Transverse colon (tissue), 4 donors: ENCODE results near the gene SPG21. TPM values are rescaled to one million over a fixed set of nuclear protein-coding genes. Genes with fewer than 3 reads are reported as not detected.

Experiments
- DNase-seq: peaks from one replicate; pipeline ENCODE4 v3.0.0-alpha.2; 2019
- H3K27ac ChIP-seq, 4 donors: fragments of 200-600 bp; sonication (generic); 2 replicates each; pipeline ENCODE4 v1.5.1; 2016 to 2018; ENCODE audit warnings: inconsistent platforms in 4 of 4
- H3K27me3 ChIP-seq: fragments of 200-600 bp; sonication (generic); 2 replicates; pipeline ENCODE4 v1.5.1; 2017; ENCODE audit warnings: inconsistent platforms
- H3K36me3 ChIP-seq, 4 donors: fragments of 200-600 bp; sonication (generic); 2 replicates each; pipeline ENCODE4 v1.5.1; 2017 to 2019; ENCODE audit warnings: inconsistent platforms in 4 of 4
- H3K4me1 ChIP-seq, 4 donors: fragments of 200-600 bp; sonication (generic); 2 replicates each; pipeline ENCODE4 v1.5.1; 2017 to 2020; ENCODE audit warnings: inconsistent platforms in 4 of 4
- H3K4me3 ChIP-seq, 4 donors: fragments of 200-600 bp; sonication (generic); 1 replicate in 1 of 4; 2 replicates in 3 of 4; pipeline versions ENCODE4 v1.5.1 to v1.6.1; 2017 to 2019; ENCODE audit warnings: inconsistent platforms in 4 of 4
- H3K9me3 ChIP-seq, 2 donors: fragments of 200-600 bp; sonication (generic); 2 replicates each; pipeline ENCODE4 v1.5.1; 2017 to 2019; ENCODE audit warnings: inconsistent platforms in 2 of 2
- EP300 ChIP-seq: sonication (generic); formaldehyde crosslinking; IDR thresholded peaks from one replicate; pipeline ENCODE4 v1.6.1; 2017; ENCODE audit warnings: antibody characterized with exemption, low read depth
- POLR2A ChIP-seq: fragments of 450-650 bp; IDR thresholded peaks from one replicate; pipeline ENCODE4 v1.6.1; 2016; ENCODE audit warnings: antibody characterized with exemption, mild to moderate bottlenecking, moderate library complexity
- POLR2AphosphoS5 ChIP-seq, 3 donors: sonication (generic); formaldehyde crosslinking; IDR thresholded peaks; one replicate each; pipeline ENCODE4 v1.6.1; 2016; ENCODE audit warnings: antibody characterized with exemption in 3 of 3
- WGBS, 2 donors: methylation state at CpG; one replicate each; pipeline ENCODE4 v1.1.5; 2018; ENCODE audit warnings: low coverage in 1 of 2; 5-methylcytosine and 5-hydroxymethylcytosine counted together
- in situ Hi-C, 4 donors: fragments of 200-750 bp; cut with MboI; loops; one replicate each; pipeline versions ENCODE4 v1.15.0 to v1.15.1; 2017; ENCODE audit warnings: low sequenced_read_pairs in 3 of 4, low pct_ligation_motif_present in 1 of 4, low pct_unique_long_range_greater_than_20kb in 1 of 4
- intact Hi-C: fragments of 100-400 bp; cut with DNase I; formaldehyde crosslinking; loops from one replicate; pipeline ENCODE4 v1.15.1; 2023; ENCODE audit warnings: low total_unique reads
- total RNA-seq, 4 donors: library from RNA; depleted of rRNA; stranded (reverse); fragments of >200 nt; gene quantifications; one replicate each; pipeline ENCODE4 v1.1.0, GENCODE V29; 2016
- TF ChIP-seq, protein P1 (sequence below), 5 experiments: fragments of 200-600 bp in 3 of 5; fragments of 450-650 bp in 2 of 5; sonication (generic) in 3 of 5; IDR thresholded peaks; 1 replicate in 2 of 5; 2 replicates in 3 of 5; pipeline ENCODE4 v1.5.1; 2016 to 2017; ENCODE audit warnings: antibody characterized with exemption in 5 of 5, inconsistent platforms in 3 of 5, mild to moderate bottlenecking in 2 of 5, moderate library complexity in 1 of 5

Gene SPG21
- total RNA-seq, 4 donors from 2014 or later: 27.7 to 67.2 (median 53.0) TPM

DNA sequence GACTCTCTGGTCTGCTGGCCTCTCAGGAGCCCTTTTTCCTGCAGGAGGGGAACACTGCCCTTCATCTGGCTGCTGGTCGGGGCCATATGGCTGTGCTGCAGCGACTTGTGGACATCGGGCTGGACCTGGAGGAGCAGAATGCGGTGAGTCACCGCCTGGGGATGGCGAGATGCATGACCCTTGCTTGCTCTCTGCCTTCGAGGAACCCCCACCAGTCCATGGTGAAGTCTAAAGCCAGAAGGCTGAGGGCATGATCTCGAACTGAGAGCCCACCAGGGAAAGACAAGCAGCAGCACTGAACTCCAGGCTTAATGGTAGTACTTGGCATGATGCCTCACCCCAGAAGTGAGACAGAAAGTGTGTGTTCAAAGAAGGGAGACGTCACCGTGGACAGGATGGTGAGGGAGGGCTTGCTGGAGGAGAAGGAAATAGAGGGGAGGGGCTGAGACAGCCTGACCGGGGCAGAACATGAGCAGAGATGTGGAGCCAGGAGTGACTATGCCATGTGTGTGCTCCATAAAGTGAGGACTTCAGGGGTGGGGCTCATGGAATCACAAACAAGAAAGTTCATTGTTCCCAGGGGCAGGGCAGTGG is 58.8 kb downstream of the SPG21 start:
- Histone ChIP-seq H3K4me1 (no peaks in the 10 kb centered on the region), H3K9me3 (no peaks in the 10 kb centered on the region), H3K36me3 (no peaks in the 10 kb centered on the region), H3K27me3 (no peaks in the 10 kb centered on the region), H3K4me3 (no peak overlapping the region), H3K27ac (no peak overlapping the region)
- TF ChIP-seq, protein P1, sequence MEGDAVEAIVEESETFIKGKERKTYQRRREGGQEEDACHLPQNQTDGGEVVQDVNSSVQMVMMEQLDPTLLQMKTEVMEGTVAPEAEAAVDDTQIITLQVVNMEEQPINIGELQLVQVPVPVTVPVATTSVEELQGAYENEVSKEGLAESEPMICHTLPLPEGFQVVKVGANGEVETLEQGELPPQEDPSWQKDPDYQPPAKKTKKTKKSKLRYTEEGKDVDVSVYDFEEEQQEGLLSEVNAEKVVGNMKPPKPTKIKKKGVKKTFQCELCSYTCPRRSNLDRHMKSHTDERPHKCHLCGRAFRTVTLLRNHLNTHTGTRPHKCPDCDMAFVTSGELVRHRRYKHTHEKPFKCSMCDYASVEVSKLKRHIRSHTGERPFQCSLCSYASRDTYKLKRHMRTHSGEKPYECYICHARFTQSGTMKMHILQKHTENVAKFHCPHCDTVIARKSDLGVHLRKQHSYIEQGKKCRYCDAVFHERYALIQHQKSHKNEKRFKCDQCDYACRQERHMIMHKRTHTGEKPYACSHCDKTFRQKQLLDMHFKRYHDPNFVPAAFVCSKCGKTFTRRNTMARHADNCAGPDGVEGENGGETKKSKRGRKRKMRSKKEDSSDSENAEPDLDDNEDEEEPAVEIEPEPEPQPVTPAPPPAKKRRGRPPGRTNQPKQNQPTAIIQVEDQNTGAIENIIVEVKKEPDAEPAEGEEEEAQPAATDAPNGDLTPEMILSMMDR (IDR thresholded peaks at IDR 0.05): no peak
- no peak for TF ChIP-seq EP300
- no peak for TF ChIP-seq POLR2A
- no peak for TF ChIP-seq POLR2AphosphoS5 (IDR thresholded peaks at IDR 0.05)
- 57 to 60% methylated on average over 2 to 4 of the region's 11 CpGs for WGBS, 2 donors
- DNase-seq: no peak
- intact Hi-C loops: no loop called here
- in situ Hi-C loops: no loop called here

DNA sequence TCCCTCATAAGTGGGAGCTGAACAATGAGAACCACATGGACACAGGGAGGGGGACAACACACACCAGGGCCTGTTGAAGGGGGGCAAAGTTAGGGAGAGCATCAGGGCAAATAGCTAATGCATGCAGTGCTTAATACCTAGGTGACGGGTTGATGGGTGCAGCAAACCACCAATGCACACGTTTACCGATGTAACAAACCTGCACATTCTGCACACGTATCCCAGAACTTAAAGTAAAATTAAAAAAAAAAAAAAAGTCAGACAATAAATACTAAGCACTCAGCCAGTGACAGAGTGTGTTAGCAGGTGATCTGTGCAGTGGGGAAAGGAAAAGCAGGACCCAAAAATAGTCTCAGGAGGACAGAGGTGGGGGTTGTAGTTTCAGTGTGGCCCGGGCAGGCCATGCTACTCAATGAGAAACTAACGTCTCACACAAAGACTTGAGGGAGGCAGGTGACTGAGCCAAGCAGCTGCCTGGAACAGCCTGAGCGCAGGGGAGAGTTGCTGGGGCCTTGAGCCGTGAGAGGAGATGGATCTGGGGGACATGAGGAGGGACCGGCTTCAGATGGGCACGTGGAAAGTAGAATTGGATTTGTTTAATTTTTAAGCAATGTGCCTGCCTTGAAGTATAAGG is 59.6 kb downstream of the SPG21 start:
- in situ Hi-C loops: no loop called here
- Histone ChIP-seq H3K36me3 (no peaks in the 10 kb centered on the region), H3K27me3 (no peaks in the 10 kb centered on the region), H3K9me3 (no peaks in the 10 kb centered on the region), H3K4me1 (no peaks in the 10 kb centered on the region), H3K27ac (no peak overlapping the region), H3K4me3 (no peak overlapping the region)
- intact Hi-C loops: no loop called here
- 83 to 96% methylated on average over 5 to 10 of the region's 10 CpGs for WGBS, 2 donors
- DNase-seq: peak; percentile 44
- TF ChIP-seq, protein P1 (IDR thresholded peaks at IDR 0.05): no peak
- TF ChIP-seq EP300: no peak

DNA sequence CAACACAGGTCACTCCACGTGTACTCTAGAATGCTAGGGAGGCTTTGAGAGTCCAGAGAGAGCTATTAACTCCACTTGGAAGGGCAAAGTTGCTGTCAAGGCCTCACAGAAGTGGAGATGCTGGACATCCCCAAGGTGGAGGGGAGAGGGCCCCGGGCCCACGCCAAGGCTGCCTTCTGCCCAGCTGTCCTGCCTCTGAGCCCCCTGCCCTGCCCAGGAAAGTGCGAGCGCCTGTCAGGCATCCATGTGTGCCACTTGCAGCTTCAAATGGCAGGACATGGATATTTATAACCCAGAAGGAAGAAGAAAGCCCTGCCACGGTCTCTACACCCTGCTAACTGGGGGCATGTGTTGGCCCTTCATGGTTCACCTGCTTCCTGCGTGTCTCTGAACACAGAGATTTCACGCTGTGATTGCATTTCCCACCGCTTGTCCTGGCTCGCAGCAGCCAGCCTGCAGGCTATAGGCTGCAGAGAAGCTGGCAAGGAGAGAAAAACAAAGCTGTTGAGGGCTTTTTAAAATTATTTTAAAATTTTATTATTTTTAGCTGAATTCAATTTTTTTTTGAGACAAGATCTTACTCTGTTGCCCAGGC is 61.0 kb downstream of the SPG21 start:
- in situ Hi-C loops (no loop called here), intact Hi-C loops (no loop called here)
- H3K9me3 ChIP-seq: no peaks in the 10 kb centered on the region
- H3K27ac ChIP-seq: no peak overlapping the region
- no peaks in the 10 kb centered on the region for H3K36me3 ChIP-seq
- H3K4me1 ChIP-seq: no peaks in the 10 kb centered on the region
- no peak for DNase-seq
- TF ChIP-seq, protein P1 (IDR thresholded peaks at IDR 0.05): no peak
- TF ChIP-seq EP300 (no peak), POLR2AphosphoS5 (IDR thresholded peaks at IDR 0.05) (no peak), POLR2A (no peak)
- H3K27me3 ChIP-seq: no peaks in the 10 kb centered on the region
- H3K4me3 ChIP-seq: no peak overlapping the region
- WGBS, 2 donors: 82% methylated on average over 10 of the region's 10 CpGs; no CpG with 5 or more reads in 1 of the 2 donors

DNA sequence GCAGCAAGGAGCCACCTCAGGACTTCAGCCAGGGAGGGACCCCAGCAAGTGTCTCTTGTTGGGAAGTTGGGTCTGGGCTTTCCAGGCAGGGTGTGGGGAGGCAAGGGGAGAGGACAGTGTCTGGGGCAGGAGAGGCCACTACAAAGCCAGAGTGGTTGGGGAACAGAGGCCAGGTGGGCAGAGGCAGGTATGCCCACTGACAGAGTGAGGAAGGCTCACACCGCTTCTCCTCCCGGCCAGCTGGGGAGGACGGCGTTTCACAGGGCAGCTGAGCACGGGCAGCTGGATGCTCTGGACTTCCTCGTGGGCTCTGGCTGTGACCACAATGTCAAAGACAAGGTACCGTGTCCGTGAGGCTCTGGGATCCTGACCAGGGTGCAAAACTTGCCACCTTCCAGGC is 63.1 kb downstream of the SPG21 start:
- no peak overlapping the region for H3K27ac ChIP-seq
- no peaks in the 10 kb centered on the region for H3K27me3 ChIP-seq
- DNase-seq: no peak
- H3K4me3 ChIP-seq: no peak overlapping the region
- intact Hi-C loops (no loop called here), in situ Hi-C loops (no loop called here)
- TF ChIP-seq EP300 (no peak), POLR2AphosphoS5 (IDR thresholded peaks at IDR 0.05) (no peak), POLR2A (no peak)
- TF ChIP-seq, protein P1 (IDR thresholded peaks at IDR 0.05): no peak
- no peaks in the 10 kb centered on the region for H3K4me1 ChIP-seq
- no peaks in the 10 kb centered on the region for H3K9me3 ChIP-seq
- 98% methylated on average over 8 of the region's 8 CpGs; no CpG with 5 or more reads in 1 of the 2 donors for WGBS, 2 donors
- no peaks in the 10 kb centered on the region for H3K36me3 ChIP-seq
